Activated gamma-delta T cell (primary cell): Measurements from ENCODE around the gene ROBO2.

ENCODE experiments used
- DNase-seq: peaks from one replicate; lab custom pipeline; 2025; lab: John Stamatoyannopoulos, UW

Gene ROBO2

DNA sequence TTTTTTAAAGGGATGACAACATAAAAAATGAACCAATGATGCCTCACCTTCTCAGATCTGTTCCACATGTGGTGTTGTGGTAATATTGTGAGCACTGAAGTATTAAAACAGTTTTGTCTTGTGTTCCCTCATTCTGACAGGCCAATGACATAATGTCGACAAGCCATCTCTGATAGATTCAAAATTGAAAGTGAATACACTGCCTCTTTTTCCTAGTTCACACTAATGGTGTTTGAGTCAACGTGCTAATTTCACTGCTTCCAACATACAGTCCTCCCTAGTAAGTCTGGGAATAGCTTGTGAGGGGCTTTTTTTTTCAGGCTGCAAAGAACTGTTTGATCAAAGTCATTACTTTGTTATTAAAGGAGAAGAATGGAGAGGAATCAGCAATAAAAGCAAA lies 82.8 kb downstream of the ROBO2 start:
- DNase-seq, result no peak

DNA sequence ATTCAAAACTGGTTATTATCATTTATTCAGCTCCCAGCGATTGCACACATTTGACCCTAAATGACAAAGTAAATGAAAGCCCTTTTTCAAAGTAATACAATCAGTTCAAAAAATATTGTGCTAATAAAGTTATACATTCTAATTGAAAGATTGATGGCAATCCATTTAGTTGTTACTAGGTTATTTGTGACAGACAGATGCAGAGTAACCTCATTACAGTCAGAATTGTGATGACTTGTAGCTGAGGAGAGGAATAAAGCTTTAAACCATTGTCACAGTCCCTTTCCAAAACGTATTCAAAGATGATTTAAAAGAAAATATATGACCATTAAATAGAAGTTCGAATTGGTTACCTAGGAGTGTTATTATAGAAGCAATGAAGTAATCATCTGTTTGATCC lies 86.1 kb downstream of the ROBO2 start:
- DNase-seq, result no peak

DNA sequence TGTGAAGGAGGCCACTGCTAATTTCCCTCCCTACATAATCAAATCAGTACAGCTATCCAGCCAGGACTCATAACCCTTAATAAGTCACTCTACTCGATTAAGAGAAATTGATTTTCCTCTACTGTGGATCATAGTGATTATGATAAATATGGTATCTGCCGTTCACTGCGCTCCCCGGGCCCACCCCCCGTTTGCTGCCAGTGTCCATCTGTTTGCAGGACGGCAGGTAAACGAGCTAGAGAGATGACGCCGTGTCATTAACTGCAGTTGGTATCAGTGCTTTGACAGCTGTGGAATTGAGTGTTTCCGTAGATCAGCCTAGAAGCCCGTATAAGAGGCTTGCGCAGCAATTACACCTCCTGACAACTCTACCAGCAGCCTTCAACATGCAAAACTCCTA lies 94.9 kb downstream of the ROBO2 start:
- DNase-seq, result no peak

DNA sequence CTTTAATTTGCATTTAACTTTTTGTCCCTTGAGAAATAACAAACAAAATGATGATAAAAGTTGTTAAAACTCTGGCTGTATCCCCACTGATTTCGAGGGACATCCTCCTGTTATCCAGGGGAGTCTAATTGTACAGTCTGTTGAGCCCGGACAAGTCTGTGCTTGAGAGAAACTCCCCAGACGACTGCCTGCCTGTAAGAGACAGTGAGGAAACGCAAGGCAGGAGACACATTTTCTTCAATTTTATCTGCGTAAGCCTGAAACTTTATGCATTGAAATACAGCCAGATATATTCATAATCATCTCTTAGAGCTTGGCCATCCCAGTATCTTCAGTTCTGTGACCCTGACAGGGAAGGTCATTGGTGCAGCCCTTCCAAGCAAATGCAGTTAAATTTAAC lies 97.7 kb downstream of the ROBO2 start:
- no peak for DNase-seq

DNA sequence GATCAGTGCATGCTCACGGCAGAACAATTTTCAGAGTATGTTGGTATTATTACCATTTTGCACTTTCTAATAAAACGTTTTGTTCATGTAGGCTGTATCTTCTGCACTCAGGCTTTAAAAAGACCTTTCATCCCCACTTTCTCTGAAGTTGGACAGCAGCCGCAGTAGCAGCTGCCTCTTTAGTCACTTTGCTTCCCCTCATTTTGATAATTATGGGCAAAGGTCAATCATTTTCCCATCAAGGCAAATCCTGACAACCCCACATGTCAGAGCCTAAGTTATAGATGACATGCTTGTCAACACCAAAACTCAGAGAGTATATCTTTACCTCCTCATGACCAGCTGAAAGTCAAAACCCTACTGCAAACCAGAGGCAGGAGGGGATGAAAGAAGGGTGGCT lies 99.7 kb downstream of the ROBO2 start:
- no peak for DNase-seq

DNA sequence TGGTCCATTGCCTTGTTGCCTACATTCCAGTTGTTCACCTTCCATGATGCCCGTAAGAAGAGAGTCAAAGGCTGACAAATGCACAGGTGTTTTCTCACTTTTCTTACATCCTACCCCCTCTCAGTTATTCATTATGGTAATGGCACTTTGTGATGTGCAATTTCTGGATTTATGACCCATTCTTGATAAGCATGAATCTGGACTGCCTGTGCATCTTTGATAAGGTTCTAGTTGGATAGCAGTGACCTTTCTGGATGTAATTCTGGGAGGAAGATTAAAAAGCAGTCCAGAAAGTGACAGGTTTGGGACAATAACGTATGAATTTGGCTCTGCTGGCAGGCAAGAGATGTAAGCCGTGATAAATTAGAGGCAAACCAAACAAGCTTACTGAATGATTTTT lies 101.5 kb downstream of the ROBO2 start:
- DNase-seq, result no peak

DNA sequence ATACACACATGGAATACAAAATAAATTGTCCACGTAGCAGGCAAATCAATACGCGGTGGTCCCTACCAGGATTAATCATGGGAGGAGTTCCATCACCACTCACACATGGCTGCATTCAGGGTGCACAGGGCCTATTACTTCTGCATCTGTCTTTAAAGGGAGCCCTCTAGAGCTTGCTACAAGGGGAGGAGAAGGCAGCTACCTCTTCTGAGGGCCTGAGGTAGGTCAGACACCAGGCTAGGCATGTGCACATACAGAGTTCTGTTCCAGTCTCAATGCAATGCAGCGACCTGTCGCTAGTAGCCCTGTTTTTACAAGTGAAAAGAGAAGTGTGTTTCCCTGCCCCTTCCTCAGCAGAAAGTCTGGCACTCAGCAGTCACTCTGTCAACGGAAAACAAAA lies 102.7 kb downstream of the ROBO2 start:
- DNase-seq, result no peak

DNA sequence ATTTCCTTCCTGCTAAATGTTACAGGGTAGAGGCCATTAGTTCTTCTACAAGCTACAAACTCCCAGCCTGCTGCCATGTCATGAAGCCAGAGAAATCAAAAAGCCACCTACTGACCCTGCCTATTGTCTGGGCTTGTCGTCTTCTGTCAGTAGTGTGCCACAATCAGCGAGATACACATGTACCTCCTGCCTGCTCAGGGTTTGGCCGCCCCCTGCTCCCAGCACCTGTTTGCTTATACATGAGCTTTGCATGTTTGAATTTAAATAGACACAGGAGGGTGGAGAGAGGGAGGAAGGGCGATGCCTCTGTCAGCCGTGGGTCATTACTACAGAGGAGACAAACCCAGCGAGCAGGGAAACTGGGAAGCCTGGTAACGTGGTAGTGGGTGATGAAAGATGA lies 106.1 kb downstream of the ROBO2 start:
- no peak for DNase-seq

DNA sequence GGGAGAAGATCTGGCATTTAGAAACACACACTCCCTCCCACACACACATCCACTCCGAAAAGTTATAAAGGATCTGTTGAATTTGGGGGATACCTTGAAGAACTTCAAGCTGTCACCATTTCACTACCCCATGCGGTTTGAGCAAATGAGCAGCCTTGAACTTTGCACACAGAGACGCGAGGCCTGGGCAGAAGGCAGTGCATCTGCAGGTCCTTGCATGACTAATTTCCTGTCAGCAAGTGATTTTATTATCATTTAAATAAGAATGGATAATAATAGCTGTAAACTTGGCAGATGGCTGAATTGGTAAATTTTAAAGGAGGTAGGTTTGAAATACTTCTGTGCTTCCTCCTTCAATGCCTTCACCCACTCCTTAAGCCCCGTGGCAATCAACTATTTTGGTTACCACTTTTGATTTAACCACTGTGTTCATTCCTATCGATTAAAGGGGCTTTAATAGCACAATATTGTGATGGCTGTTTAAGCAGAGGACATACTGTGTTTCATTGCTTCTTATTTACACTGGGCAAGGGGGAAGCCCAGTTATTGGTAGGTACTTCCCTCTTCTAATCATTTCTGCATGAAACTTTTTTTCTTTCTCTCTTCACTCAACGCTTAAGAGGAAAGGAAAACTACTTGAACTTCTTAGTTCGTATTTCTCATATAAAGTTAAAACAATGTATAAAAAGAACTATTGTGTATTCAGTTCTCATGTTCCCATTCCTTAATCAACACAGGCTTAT lies 108.1 kb downstream of the ROBO2 start:
- DNase-seq, result no peak

DNA sequence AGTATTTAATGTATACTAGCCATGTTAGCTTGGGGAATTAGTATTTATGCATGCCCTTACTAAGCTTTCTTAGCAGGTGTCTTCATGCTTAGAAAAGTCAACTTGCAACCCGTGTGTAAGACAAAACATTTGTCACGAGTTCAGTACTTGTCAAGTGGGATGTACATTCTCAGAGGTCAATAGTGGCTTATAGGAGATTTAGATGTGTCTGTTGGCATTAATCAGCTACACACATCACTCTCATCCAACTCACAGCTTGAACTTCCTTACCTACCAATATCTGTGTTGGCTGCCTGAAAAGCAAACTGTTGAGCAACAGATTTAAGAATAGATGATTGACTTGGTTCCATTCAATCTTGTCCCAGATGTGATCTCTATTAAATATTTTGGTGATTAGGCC lies 109.5 kb downstream of the ROBO2 start:
- no peak for DNase-seq

DNA sequence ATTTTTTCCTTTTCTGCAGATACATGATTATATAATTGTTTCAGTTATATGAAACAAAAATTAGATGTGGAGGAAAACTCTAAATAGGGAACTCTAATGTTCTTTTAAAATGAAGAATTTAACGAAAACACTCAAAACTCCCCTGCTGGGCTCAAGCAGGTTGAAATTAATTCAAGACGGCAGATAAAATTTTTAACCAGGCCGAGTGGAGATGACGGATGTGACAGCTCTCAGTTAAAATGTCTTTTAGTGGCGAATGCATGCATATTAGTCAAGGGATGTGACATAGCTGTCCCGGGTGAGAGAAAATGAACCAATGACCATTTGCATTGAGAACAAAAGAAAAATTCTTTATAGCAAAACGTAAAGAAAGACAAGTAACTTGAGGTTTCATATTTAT lies 110.1 kb downstream of the ROBO2 start:
- no peak for DNase-seq

DNA sequence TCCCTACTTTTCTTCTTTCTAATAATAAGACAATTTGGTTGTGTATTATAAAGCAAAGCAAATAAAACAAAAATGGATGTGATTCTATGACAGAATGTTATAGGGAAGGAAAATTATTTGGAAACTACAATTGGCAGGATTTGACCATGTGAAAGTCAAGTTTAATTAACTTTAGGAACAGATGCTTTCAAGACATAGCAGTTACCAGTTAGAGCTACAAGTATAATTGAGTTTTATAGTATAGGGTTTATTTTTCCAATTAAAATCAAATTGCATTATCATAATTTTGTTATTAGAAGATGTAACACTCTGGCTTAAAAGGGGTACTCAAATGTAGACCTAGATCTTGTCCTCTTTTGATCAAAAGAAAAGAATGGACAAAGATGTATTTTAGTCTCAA lies 110.9 kb downstream of the ROBO2 start:
- DNase-seq, result no peak

DNA sequence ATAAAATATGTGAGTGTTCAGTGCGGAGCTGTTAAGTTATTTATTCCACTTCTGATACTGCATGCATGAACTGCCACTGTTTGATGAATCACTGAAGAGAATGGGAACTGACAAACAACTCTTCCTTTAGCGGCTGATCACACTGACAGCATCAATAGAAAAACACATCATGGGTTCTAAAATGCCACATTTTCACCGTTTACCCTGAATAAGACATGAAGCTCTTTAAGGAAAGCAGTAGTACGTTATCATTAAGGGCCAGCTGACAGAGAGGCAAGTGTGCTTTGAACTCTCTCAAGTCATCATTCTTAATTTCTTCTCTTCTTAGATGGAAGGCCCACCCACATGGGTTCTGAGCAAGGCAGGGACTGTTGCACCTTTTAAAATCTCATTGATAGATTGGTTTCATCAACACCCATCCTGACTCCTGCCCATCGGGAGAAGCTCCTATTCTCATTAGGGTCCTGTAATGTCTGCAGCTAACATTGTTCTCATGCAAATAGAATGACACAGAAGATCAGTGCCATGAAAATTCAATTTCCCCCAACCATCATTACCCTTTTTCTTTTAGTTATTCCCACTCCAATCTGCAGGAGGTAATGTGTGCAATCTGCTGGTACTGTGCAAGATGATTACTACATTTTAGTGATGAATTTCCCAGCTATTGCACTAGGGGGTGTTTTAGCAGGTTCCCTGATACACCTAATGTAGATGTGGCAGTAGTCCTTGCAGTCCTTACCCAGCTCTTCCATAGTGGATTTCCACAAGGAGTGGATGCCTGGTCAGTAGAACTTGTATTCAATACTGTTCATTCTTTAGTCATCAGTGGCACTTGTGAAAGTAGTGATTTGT lies 119.1 kb downstream of the ROBO2 start:
- DNase-seq, result no peak

DNA sequence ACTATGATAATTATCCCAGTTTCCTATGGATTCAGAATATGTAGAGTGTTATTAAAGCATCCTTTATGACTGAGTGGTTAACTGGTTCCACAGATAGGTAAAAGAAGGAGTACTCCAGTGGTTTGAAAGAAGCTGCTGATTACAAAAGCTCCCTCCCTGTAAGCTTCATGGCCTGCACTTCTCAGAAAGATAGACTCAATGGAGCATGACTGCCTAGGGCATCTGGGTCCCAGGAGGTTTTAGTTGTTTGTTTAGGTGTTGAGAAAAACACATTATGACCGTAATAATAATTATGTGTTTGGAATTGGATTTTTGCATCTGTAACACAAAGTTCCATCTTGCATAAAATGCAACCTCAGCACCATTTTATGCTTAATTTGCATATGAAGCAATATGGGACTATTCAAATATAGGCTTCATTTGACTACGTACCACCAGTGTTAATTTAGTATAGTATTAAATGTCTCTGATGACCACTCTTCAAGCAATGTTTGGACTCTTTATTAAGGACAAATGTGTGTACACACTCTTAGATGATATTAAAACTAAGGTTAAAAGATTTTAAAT lies 121.1 kb downstream of the ROBO2 start:
- DNase-seq, result no peak

DNA sequence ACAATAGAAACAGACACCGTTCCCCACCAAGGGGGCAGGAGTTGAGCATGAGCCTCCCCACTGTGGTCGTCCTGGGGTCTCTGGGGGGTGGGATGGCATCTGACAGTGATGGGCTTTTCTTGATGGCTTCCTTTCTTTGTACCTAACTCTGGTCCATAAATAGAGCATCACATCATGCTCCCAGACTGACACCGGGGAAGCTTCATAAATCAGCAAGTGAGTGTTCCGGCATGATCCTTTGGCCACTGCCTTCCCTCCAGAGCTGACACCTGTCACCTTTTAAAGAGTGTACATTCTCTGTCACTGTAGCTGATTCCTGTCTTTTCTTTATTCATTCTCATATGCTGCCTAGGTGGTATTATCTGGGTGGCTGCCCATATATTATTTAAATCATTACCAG lies 129.9 kb downstream of the ROBO2 start:
- no peak for DNase-seq

DNA sequence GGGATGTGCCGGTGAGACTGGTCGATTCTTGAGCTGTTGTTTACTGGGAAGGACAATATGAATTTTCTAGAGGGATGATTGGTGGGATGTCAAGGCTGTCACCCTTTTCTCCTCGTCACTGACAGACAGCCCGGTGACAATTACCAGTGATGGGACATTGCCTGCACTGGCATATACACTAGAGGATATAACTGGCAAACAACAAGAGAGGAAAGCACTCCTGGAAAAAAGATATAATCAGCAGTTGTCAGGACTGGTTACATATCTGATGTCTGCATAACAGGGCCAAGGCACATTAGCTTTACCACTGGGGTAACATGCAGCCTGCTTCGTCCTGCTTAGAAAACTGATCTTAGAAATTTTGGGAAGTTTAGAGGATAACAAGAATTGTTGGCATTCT lies 131.1 kb downstream of the ROBO2 start:
- no peak for DNase-seq

DNA sequence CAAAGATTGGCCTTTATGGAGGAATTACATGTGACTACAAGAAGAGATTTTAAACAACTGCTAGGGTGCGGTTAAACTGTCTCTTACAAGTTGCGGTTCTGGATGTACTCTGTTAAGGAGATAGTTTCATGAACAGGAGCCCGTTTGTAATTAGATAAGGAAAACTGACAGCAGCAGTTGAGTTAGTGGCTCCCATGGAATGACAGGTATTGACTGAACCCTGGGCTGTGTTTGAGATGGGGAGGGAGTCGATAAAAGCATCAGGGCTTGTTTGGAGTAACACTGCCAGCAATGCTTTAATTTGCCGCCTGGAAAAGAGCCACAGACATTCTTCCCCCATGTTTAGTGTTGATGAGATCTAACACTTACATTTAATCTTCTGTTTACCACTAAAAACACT lies 139.9 kb downstream of the ROBO2 start:
- no peak for DNase-seq

DNA sequence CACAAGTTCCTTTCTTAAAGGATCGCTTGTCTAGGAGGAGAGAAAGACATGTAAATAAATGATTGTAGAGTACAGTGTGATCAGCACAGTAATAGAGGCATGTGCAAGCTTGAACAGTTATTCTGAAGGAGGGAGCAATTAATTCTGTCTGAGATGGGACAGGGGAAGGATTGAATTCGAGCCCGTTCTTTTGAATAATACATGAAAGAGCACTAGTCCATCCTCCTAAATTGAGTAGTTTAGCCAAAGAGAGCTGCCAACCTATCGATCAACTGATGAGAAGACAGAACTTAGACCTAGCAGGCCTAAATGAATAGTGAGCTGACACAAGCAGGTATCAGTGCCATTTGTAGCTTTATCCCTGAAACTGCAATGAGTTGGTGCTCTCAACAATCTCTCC lies 142.4 kb downstream of the ROBO2 start:
- DNase-seq, result no peak

DNA sequence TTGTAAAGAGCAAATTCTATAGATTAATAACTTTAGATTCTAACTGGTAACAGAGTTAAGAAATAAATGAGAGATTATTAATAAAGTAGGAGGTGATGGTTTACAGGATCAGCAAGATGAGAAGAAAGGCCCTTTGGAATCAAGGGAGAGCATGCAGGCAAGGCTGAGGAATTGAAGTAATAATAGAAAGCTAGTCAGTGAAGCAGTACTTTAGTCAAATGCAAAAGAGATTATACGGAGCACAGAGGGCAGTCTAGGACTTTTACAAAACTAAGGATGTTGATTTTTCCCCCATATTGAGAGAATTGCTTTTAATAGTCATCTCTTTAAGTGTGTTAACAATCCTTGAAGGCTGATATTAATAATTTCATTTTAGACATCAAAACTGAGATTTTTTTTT lies 146.4 kb downstream of the ROBO2 start:
- DNase-seq, result no peak

DNA sequence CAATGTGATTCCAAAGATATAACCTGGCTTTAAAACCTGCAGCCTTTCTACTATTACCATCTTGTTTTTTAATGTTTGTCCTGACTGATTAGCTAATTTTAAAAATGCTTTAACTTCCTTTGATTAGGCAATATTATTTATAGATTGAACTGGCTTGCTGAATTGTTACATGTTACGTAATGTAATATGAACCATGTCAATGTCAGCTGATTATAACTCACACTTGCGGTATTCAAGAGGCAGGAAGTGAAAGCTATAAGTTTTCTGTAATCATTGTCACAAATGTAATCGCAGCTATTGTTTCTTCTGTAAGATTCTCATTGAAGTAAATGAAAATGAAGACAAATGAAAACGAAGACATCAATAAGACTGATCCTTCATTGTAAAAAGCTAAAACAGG lies 146.8 kb downstream of the ROBO2 start:
- DNase-seq, result no peak

DNA sequence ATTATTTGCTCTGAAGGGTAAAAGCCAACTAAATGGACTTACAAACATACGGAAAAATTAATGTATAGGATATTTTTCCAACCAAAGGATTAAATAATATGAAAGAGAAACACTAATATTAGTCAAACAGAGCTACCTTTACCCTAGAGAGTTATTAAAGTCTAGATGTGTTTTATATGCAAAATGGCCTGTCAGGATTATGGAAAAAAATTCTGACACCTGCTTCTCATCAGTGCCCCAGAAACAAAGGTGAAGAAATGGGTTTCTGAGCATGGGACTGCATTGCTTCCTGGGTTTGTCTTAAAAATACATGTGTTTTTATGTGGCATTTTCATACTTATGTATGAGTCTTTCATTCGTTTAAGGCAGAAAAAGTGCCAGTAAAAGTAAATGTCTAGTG lies 148.3 kb downstream of the ROBO2 start:
- no peak for DNase-seq

DNA sequence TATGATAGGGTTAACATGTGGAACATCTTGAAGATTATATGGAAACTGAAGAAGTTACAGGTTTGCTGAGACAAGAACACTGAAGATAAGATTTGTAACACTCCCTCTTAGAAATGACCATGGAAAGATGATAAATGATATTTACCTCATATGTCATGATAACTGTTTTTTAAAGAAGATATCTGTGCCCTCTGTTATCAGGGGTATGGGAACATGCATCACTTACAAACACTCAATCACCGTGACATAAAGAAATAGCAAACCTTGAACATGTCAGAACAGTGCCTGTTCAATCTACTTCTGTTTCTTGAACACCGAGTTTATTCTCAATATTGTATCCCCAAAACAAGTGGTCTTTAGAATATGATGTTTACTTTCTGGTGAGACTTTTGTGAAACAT lies 149.4 kb downstream of the ROBO2 start:
- DNase-seq, result no peak

DNA sequence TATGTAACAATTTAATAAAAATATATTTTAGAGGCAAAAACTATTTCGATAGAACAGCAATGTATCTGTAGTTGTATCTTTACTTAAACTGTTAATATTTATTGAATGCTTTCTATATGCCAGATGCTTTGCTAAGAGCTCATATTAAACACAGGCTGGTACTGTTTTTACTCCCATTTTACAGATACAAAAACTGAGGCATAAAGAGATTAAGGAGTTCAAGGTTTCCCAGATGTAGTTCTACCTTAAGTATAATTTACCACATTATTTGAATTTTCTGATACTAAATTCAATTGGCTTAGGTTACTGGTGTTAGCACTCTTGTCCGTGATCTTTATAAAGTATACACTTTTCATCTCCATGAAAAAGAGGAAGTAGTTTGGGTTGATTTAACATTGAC lies 149.8 kb downstream of the ROBO2 start:
- no peak for DNase-seq
